ENCODE measurements around the gene FUT3.

GRCh38 chr19:5805462-5806132 is 45.7 kb downstream of the FUT3 start:
- TF ChIP-seq CTCF (IDR thresholded peaks at IDR 0.05; ENCODE audit: insufficient read depth, low read length, poor library complexity, severe bottlenecking) (peak; percentile 41), EZH2phosphoT487 (conservative IDR thresholded peaks at IDR 0.05; ENCODE audit: low read length) (no peak)

Data from SU-DHL-6 (cell line).